GM12872 (cell line): ENCODE data around the gene ARHGEF3.

Experiments used
- TF ChIP-seq, protein P1 (sequence below): IDR thresholded peaks from 3 replicates; pipeline ENCODE4 v1.5.1; 2011; ENCODE audit warnings: low read depth, mild to moderate bottlenecking, low read length, moderate library complexity; ENCODE audit not compliant: insufficient read depth

The ARHGEF3 gene

DNA sequence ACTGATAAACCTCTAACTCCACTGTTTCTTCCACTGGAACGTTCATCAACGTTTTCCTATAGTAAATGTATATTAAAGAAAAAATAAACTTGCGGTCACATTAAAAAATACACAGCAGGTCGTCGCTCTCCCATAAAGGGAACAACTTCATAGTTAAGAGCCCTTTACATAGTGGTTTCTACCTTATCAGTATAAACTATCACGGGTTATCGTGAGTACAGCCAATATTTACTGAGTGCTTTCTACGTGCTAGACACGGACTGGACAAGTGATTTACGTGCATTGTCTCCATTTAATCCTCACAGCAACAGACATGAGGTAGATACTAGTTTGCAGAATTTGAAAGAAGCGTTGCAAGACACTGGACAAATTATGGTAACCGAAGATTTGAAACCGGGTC lies 117.7 kb downstream of the ARHGEF3 start:
- TF ChIP-seq, protein P1, sequence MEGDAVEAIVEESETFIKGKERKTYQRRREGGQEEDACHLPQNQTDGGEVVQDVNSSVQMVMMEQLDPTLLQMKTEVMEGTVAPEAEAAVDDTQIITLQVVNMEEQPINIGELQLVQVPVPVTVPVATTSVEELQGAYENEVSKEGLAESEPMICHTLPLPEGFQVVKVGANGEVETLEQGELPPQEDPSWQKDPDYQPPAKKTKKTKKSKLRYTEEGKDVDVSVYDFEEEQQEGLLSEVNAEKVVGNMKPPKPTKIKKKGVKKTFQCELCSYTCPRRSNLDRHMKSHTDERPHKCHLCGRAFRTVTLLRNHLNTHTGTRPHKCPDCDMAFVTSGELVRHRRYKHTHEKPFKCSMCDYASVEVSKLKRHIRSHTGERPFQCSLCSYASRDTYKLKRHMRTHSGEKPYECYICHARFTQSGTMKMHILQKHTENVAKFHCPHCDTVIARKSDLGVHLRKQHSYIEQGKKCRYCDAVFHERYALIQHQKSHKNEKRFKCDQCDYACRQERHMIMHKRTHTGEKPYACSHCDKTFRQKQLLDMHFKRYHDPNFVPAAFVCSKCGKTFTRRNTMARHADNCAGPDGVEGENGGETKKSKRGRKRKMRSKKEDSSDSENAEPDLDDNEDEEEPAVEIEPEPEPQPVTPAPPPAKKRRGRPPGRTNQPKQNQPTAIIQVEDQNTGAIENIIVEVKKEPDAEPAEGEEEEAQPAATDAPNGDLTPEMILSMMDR, result no peak

DNA sequence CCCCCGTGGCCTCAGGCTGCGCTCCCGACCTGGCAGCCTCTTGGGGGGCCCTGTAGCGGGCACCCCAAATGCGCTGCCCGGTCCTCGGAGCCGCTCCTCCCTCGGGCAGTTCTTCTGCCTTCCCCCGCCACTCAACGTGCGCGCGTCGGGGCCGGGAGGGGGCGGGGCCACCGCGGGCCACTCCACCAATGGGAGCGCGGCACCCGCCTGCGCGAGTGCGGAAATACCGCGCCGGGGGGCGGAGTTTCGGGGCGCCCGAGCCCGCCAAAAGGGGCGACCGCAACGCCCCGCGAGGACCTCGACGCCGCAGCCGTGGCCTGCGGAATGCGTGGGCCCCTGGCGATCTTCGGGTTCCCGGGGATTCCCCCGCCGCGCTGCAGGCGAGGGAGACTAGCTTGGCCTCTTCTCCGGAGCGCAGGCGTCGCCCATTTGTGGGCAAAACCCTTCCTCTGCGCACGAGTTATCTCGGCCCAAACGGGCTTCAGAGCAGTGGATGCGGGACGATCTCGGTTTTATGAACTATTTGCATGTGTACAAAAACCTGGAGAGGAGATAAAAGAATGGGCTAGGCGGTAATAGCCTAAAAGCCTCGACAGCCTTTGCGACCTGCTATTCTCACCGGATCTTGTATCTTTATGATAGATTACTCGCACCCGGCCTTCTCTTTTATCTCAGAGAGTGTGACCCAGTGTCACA lies 118.5 kb downstream of the ARHGEF3 start, which contains the start of gene TASOR:
TASOR (minus strand) TSS at position 144 of the 696 bp plus-strand sequence. CDS start 259 bp downstream, outside the sequence.
- TF ChIP-seq, protein P1, result no peak

DNA sequence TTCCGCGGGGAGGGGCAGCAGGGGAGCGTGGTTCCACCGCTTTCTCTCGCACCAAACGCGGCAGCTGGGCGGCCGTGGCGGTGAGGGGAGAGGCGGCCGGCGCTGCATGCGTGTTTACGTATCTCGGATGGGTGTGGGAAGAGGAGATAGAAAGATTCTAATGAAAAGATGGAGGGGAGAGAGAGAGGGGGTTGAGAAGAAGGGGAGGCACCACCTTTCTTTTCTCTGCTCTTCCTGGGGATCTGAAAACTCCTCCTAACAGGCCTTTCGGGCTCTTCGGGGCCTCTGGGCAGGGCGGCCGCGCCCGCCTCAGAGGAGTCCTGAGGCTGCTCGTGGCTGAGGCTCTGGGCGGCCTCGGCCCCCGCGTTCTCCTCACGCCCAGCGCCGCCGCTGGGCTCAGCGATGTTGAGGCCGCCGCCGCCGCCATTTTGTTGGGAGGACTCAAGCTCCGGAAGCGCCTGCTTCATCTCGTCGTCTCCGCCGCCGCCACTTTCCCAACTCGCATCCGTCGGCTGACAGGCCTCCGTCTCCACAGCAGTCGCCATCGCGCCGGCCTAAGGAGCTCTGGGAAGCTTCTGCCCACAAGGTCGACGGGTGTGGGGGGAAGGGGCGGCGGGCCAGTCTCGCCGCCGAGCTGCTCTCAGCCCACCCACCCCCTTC lies 119.2 kb downstream of the ARHGEF3 start:
- TF ChIP-seq, protein P1, result no peak

DNA sequence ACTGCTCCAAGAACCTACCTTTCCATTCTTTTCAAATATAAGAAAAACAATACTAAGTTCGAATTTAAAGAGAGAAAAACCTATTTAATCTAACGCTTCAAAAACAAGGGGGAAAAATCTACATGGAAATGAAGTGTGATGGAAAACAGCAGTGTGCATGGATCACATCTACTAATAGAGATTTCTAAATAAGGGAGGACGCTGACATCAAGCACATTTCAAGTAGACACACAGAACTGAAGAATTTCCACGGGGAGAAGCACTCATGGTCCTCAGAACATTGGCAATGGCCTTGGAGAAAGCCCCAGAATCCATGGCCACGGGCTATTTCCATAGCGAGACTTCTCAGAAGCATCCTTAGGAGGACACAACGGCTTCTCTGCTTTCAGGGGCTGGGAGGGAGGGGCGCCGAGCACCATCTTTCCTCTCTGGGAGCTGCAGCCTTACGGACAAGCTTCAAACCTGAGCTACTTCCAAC lies 119.7 kb downstream of the ARHGEF3 start:
- TF ChIP-seq, protein P1, result no peak

DNA sequence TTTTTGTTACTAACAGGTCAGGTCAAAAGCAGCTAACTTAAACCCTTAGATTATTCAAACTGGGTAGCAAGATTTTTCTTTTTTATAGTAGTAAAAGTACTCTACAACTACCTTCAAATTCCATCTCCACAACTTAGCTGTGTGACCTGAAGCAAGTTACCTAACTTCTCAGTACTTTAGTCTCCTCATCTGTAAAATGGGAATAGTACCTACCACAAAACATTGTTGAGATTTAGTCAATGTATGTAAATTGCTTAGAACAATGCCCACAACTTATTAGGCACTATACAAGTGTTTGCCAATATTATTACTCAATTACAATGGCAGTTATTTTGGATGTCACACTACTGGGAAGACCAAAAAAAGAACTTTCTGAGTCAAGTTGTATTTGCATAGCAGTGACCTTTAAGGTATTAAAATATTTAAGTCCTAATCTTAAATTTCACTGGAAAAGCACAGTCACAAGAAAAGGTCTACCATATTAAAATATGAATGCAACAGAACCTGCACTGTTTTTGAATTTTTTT lies 121.6 kb downstream of the ARHGEF3 start:
- TF ChIP-seq, protein P1, result no peak
